HepG2 (cell line): ENCODE measurements around the gene NBR1. TPM values are rescaled to one million over a fixed set of nuclear protein-coding genes. Genes with fewer than 3 reads are reported as not detected.

ENCODE experiments used
- ATRX ChIP-seq: sonication (generic); formaldehyde crosslinking; IDR thresholded peaks from 2 replicates; pipeline ENCODE4 v1.4.0; 2020; ENCODE audit warnings: missing genetic modification reagents, borderline replicate concordance
- CHCHD3 ChIP-seq: sonication (generic); formaldehyde crosslinking; IDR thresholded peaks from 2 replicates; pipeline ENCODE4 v1.8.0; 2022; ENCODE audit warnings: mild to moderate bottlenecking, missing genetic modification reagents, moderate library complexity
- EEA1 ChIP-seq: sonication (generic); formaldehyde crosslinking; IDR thresholded peaks from 2 replicates; pipeline ENCODE4 v1.5.1; 2020; ENCODE audit warnings: mild to moderate bottlenecking, missing genetic modification reagents, borderline replicate concordance
- FIP1L1 ChIP-seq: fragments of 200-400 bp; formaldehyde crosslinking; IDR thresholded peaks from 2 replicates; pipeline ENCODE4 v1.6.1; 2018; ENCODE audit warnings: low read depth, mild to moderate bottlenecking, low read length, moderate library complexity, borderline replicate concordance; ENCODE audit not compliant: insufficient read depth
- FOXP1 ChIP-seq, 2 experiments: fragments of 450-650 bp in 1 of 2; IDR thresholded peaks; 2 replicates each; pipeline ENCODE4 v1.6.1; 2017 to 2018; ENCODE audit warnings: antibody characterized with exemption in 1 of 2
- FOXP4 ChIP-seq: sonication (generic); formaldehyde crosslinking; IDR thresholded peaks from 2 replicates; pipeline ENCODE4 v1.4.0; 2020; ENCODE audit warnings: missing genetic modification reagents
- HINFP ChIP-seq: sonication (generic); formaldehyde crosslinking; IDR thresholded peaks from 2 replicates; pipeline ENCODE4 v1.4.0; 2020; ENCODE audit warnings: low read depth, mild to moderate bottlenecking, missing genetic modification reagents
- HIVEP1 ChIP-seq: sonication (generic); formaldehyde crosslinking; IDR thresholded peaks from 2 replicates; pipeline ENCODE4 v1.4.0; 2020; ENCODE audit warnings: mild to moderate bottlenecking, missing genetic modification reagents
- HMGA1 ChIP-seq: sonication (generic); formaldehyde crosslinking; conservative IDR thresholded peaks from 2 replicates; pipeline ENCODE4 v1.4.0; 2020; ENCODE audit warnings: missing genetic modification reagents
- MEIS1 ChIP-seq: sonication (generic); formaldehyde crosslinking; IDR thresholded peaks from 2 replicates; pipeline ENCODE4 v1.9.0; 2021; ENCODE audit warnings: mild to moderate bottlenecking, missing genetic modification reagents, moderate library complexity, borderline replicate concordance
- NONO ChIP-seq, 2 experiments: fragments of 450-650 bp in 1 of 2; sonication (generic) in 1 of 2; formaldehyde crosslinking in 1 of 2; IDR thresholded peaks in 1 of 2; conservative IDR thresholded peaks in 1 of 2; 2 replicates each; pipeline versions ENCODE4 v1.6.1 to v1.8.0; 2017 to 2022; ENCODE audit warnings: mild to moderate bottlenecking in 1 of 2, missing genetic modification reagents in 1 of 2, moderate library complexity in 1 of 2
- RNF219 ChIP-seq: sonication (generic); formaldehyde crosslinking; IDR thresholded peaks from 2 replicates; pipeline ENCODE4 v1.5.0; 2020; ENCODE audit warnings: mild to moderate bottlenecking, missing genetic modification reagents
- SOX5 ChIP-seq: IDR thresholded peaks from 2 replicates; pipeline ENCODE4 v1.6.1; 2016; ENCODE audit warnings: borderline replicate concordance
- TGIF2 ChIP-seq: IDR thresholded peaks from 2 replicates; pipeline ENCODE4 v1.6.1; 2016; ENCODE audit warnings: control low read depth, missing compliant biosample characterization
- ZEB1 ChIP-seq: IDR thresholded peaks from 2 replicates; pipeline ENCODE4 v1.6.1; 2012; ENCODE audit warnings: mild to moderate bottlenecking, low read depth, inconsistent platforms; ENCODE audit not compliant: insufficient replicate concordance
- ZMYM3 ChIP-seq: sonication (generic); formaldehyde crosslinking; IDR thresholded peaks from 2 replicates; pipeline ENCODE4 v1.5.1; 2020; ENCODE audit warnings: mild to moderate bottlenecking, missing genetic modification reagents
- ZNF331 ChIP-seq: sonication (generic); formaldehyde crosslinking; IDR thresholded peaks from 2 replicates; pipeline ENCODE4 v1.4.0; 2020; ENCODE audit warnings: missing genetic modification reagents
- ZNF432 ChIP-seq: sonication (generic); formaldehyde crosslinking; IDR thresholded peaks from 2 replicates; pipeline ENCODE4 v1.5.0; 2020; ENCODE audit warnings: missing genetic modification reagents, mild to moderate bottlenecking, borderline replicate concordance
- ZNF451 ChIP-seq: sonication (generic); formaldehyde crosslinking; IDR thresholded peaks from 2 replicates; pipeline ENCODE4 v1.5.0; 2020; ENCODE audit warnings: mild to moderate bottlenecking, missing genetic modification reagents
- ZNF75D ChIP-seq: sonication (generic); formaldehyde crosslinking; IDR thresholded peaks from 2 replicates; pipeline ENCODE4 v1.8.1; 2023; ENCODE audit warnings: missing genetic modification reagents, mild to moderate bottlenecking, borderline replicate concordance
- polyA plus RNA-seq, 8 experiments: library from polyadenylated mRNA; depleted of rRNA in 3 of 8; stranded (reverse) in 7 of 8; unstranded in 1 of 8; fragments of >200 nt; fragmentation: Illumina TruSeq in 4 of 8; extraction: Trizol in 4 of 8; gene quantifications; 2 replicates each; pipeline versions ENCODE4 v1.2.1 to v1.2.3, GENCODE V29; 2011 to 2016; ENCODE audit warnings: low read depth in 4 of 8, missing spikeins in 1 of 8, mixed read lengths in 1 of 8; ENCODE audit not compliant: insufficient read depth in 1 of 8
- total RNA-seq, 5 experiments: library from RNA; depleted of rRNA; stranded (reverse); fragments of >200 nt; fragmentation: Illumina TruSeq; extraction: Trizol; gene quantifications; 2 replicates each; pipeline ENCODE4 v1.2.3, GENCODE V29; 2016; ENCODE audit warnings: low read depth in 1 of 5
- TF ChIP-seq, protein P1 (sequence below): IDR thresholded peaks from 2 replicates; pipeline ENCODE4 v1.6.1; 2016; ENCODE audit warnings: control low read depth
- TF ChIP-seq, protein P2 (sequence below): sonication (generic); formaldehyde crosslinking; IDR thresholded peaks from 2 replicates; pipeline ENCODE4 v1.8.1; 2023; ENCODE audit warnings: mild to moderate bottlenecking, moderate library complexity, missing genetic modification reagents

The NBR1 gene
- total and polyA plus RNA-seq, 2 of the 13 experiments (the other 11 are each of a cell fraction or from before 2014, with no cell fraction given) = 51.7 to 121 TPM

- TF ChIP-seq, protein P1, sequence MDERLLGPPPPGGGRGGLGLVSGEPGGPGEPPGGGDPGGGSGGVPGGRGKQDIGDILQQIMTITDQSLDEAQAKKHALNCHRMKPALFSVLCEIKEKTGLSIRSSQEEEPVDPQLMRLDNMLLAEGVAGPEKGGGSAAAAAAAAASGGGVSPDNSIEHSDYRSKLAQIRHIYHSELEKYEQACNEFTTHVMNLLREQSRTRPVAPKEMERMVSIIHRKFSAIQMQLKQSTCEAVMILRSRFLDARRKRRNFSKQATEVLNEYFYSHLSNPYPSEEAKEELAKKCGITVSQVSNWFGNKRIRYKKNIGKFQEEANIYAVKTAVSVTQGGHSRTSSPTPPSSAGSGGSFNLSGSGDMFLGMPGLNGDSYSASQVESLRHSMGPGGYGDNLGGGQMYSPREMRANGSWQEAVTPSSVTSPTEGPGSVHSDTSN (CRISPR knock-in tag) = no peak
- TF ChIP-seq FOXP1 (IDR thresholded peaks at IDR 0.05) = no peak
- no peak for TF ChIP-seq FOXP1 (CRISPR knock-in tag; IDR thresholded peaks at IDR 0.05)
- no peak for TF ChIP-seq HIVEP1 (CRISPR knock-in tag)
- TF ChIP-seq MEIS1 (CRISPR knock-in tag) = 0 out of 2 replicates have a peak, but pooled peaks have one; percentile 4
- TF ChIP-seq ATRX (CRISPR knock-in tag) = no peak
- no peak for TF ChIP-seq ZEB1
- 0 out of 2 replicates have a peak, but pooled peaks have one; percentile 24 for TF ChIP-seq ZNF331 (CRISPR knock-in tag)
- no peak for TF ChIP-seq HINFP (CRISPR knock-in tag)
- no peak for TF ChIP-seq SOX5 (CRISPR knock-in tag)
- TF ChIP-seq TGIF2 (CRISPR knock-in tag) = no peak
- TF ChIP-seq, protein P2, sequence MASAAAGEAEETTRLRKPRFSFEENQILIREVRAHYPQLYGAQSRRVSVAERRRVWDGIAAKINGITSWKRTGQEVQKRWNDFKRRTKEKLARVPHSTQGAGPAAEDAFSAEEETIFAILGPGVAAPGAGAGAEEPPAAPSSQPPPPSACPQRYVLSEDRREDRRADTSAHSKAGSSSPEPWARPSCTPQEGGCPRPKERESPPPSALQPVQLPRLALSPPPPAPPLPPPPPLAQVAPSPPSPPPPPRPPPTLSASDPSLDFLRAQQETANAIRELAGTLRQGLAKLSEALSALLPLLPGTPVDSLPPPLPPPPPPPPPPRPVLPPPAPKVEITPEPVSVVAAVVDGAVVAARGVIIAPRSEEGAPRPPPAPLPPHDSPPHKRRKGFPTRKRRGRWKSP (CRISPR knock-in tag) = no peak
- TF ChIP-seq FOXP4 (CRISPR knock-in tag) = no peak
- no peak for TF ChIP-seq CHCHD3
- TF ChIP-seq HMGA1 (CRISPR knock-in tag) = no peak
- no peak for TF ChIP-seq ZNF432
- TF ChIP-seq RNF219 (CRISPR knock-in tag) = no peak
- no peak for TF ChIP-seq ZNF75D
- no peak for TF ChIP-seq FIP1L1
- no peak for TF ChIP-seq EEA1 (CRISPR knock-in tag)
- TF ChIP-seq ZNF451 (CRISPR knock-in tag) = 0 out of 2 replicates have a peak, but pooled peaks have one; percentile 30
- TF ChIP-seq ZMYM3 (CRISPR knock-in tag) = no peak
- no peak for TF ChIP-seq NONO (IDR thresholded peaks at IDR 0.05)
- no peak for TF ChIP-seq NONO (CRISPR knock-in tag; conservative IDR thresholded peaks at IDR 0.05)
These were observed 46.6 kb downstream of the NBR1 start (continued) for GRCh38 chr17:43217614-43218087.
